ENCODE measurements around the gene CHMP2A. TPM values are rescaled to one million over a fixed set of nuclear protein-coding genes. Genes with fewer than 3 reads are reported as not detected.
"Not testable (repeated sequence)": the region's sequence is repeated elsewhere in the genome, so short reads cannot be mapped to it uniquely, and the experiment has no call there.

CHMP2A gene
- total RNA-seq, 4 donors from 2014 or later, result 100.0 to 155 (median 126) TPM

- 90 to 96% methylated on average over 3 to 5 of the region's 6 CpGs for WGBS, 2 donors (ENCODE audit: low coverage in 1 of 2)
- H3K9me3 ChIP-seq, result no peaks in the 10 kb centered on the region
These were observed 28.1 kb upstream of the CHMP2A start for GRCh38 chr19:58582985-58583384.

GRCh38 chr19:58581227-58582141, 26.6 kb upstream of the CHMP2A start:
- TF ChIP-seq CTCF (IDR thresholded peaks at IDR 0.05), result peak in 3 of 4 experiments; percentile 95 to 98 (median 96)
- TF ChIP-seq POLR2A (IDR thresholded peaks at IDR 0.05), result no peak
- peak; percentile 34 for TF ChIP-seq POLR2AphosphoS5 (IDR thresholded peaks at IDR 0.05)
- TF ChIP-seq EP300 (IDR thresholded peaks at IDR 0.05), result no peak
- 95% methylated on average over 4 of the region's 62 CpGs; no CpG with 5 or more reads in 1 of the 2 donors for WGBS, 2 donors (ENCODE audit: low coverage in 1 of 2)
- Histone ChIP-seq H3K4me3 (no peak overlapping the region), H3K9me3 (no peaks in the 10 kb centered on the region), H3K4me1 (peaks cover 0 to 50% (median 15%) of the 10 kb centered on the region in 3 donors), H3K36me3 (peaks cover 0 to 38% of the 10 kb centered on the region in 2 donors), H3K27me3 (no peaks in the 10 kb centered on the region), H3K27ac (peak overlapping the region in 3 of 4 donors; percentile 76 to 90 (median 84))
- peak; percentile 97 for ATAC-seq

More at GRCh38 chr19:58582985-58583384, 28.1 kb upstream of the CHMP2A start:
- Histone ChIP-seq H3K27me3 (no peaks in the 10 kb centered on the region), H3K27ac (no peak overlapping the region), H3K36me3 (peaks cover 0 to 34% of the 10 kb centered on the region in 2 donors), H3K4me1 (peaks cover 0 to 35% (median 11%) of the 10 kb centered on the region in 3 donors), H3K4me3 (no peak overlapping the region)
- no peak for ATAC-seq
- no peak for TF ChIP-seq POLR2A (IDR thresholded peaks at IDR 0.05)
- TF ChIP-seq CTCF (IDR thresholded peaks at IDR 0.05), result no peak
- no peak for TF ChIP-seq POLR2AphosphoS5 (IDR thresholded peaks at IDR 0.05)
- TF ChIP-seq EP300 (IDR thresholded peaks at IDR 0.05), result no peak

GRCh38 chr19:58579473-58580142, 24.7 kb upstream of the CHMP2A start:
- H3K9me3 ChIP-seq, result no peaks in the 10 kb centered on the region
- no peak for ATAC-seq
- peaks cover 0 to 60% (median 15%) of the 10 kb centered on the region in 3 donors for H3K4me1 ChIP-seq
- TF ChIP-seq POLR2A (IDR thresholded peaks at IDR 0.05) (no peak), CTCF (IDR thresholded peaks at IDR 0.05) (no peak), POLR2AphosphoS5 (IDR thresholded peaks at IDR 0.05) (no peak), EP300 (IDR thresholded peaks at IDR 0.05) (no peak)
- no peak overlapping the region for H3K4me3 ChIP-seq
- H3K27me3 ChIP-seq, result no peaks in the 10 kb centered on the region
- WGBS, 2 donors (ENCODE audit: low coverage in 1 of 2), result 79 to 80% methylated on average over 6 to 8 of the region's 8 CpGs
- H3K36me3 ChIP-seq, result peaks cover 0 to 32% of the 10 kb centered on the region in 2 donors
- H3K27ac ChIP-seq, result peak overlapping the region in 2 of 4 donors; percentile 76 to 84

- H3K27ac ChIP-seq, result peak overlapping the region in 1 of 4 donors; percentile 16
- peaks cover 0 to 70% (median 20%) of the 10 kb centered on the region in 3 donors for H3K4me1 ChIP-seq
- H3K36me3 ChIP-seq, result peaks cover 0 to 24% of the 10 kb centered on the region in 2 donors
- no peaks in the 10 kb centered on the region for H3K27me3 ChIP-seq
- no peak overlapping the region for H3K4me3 ChIP-seq
- no peak for ATAC-seq
- H3K9me3 ChIP-seq, result no peaks in the 10 kb centered on the region
- 73 to 97% methylated on average over 5 to 7 of the region's 11 CpGs for WGBS, 2 donors (ENCODE audit: low coverage in 1 of 2)
- TF ChIP-seq POLR2AphosphoS5 (IDR thresholded peaks at IDR 0.05) (no peak), EP300 (IDR thresholded peaks at IDR 0.05) (no peak), CTCF (IDR thresholded peaks at IDR 0.05) (no peak), POLR2A (IDR thresholded peaks at IDR 0.05) (no peak)
These were observed 23.4 kb upstream of the CHMP2A start for GRCh38 chr19:58578012-58578925.

GRCh38 chr19:58577581-58577980, 22.7 kb upstream of the CHMP2A start:
- peaks cover 0 to 71% (median 20%) of the 10 kb centered on the region in 3 donors for H3K4me1 ChIP-seq
- H3K4me3 ChIP-seq, ATAC-seq, H3K27me3 ChIP-seq, H3K9me3 ChIP-seq: not testable (repeated sequence)
- WGBS, 2 donors (ENCODE audit: low coverage in 1 of 2), result 94% methylated on average over 2 of the region's 2 CpGs; no CpG with 5 or more reads in 1 of the 2 donors
- H3K27ac ChIP-seq, result peak overlapping the region in 2 of 4 donors; percentile 16 to 29
- peaks cover 0 to 17% of the 10 kb centered on the region in 2 donors for H3K36me3 ChIP-seq

All from gastroesophageal sphincter (tissue), 4 donors.